ENCODE results near the gene NBEAL1.
"Not testable (repeated sequence)": the region's sequence is repeated elsewhere in the genome, so short reads cannot be mapped to it uniquely, and the experiment has no call there.

The NBEAL1 gene

GRCh38 chr2:203038586-203038985, 23.9 kb downstream of the NBEAL1 start:
- H3K4me1 ChIP-seq (ENCODE audit: control insufficient read depth, insufficient read depth, low read length) = no peaks in the 10 kb centered on the region
- H3K9me3 ChIP-seq (ENCODE audit: control insufficient read depth, insufficient read depth, low read length) = no peaks in the 10 kb centered on the region
- no peak overlapping the region for H3K9ac ChIP-seq (ENCODE audit: low read depth, low read length)
- no peaks in the 10 kb centered on the region for H3K27me3 ChIP-seq (ENCODE audit: control insufficient read depth, insufficient read depth, low read length)
- H3K27ac ChIP-seq (ENCODE audit: low read depth, low read length) = no peak overlapping the region
- no peak overlapping the region for H3K4me3 ChIP-seq (ENCODE audit: low read depth, low read length)
- no peaks in the 10 kb centered on the region; the same call in 1 of the 2 replicates for H3K36me3 ChIP-seq (ENCODE audit: control insufficient read depth, insufficient read depth, low read length)

- not testable (repeated sequence) for H3K9ac ChIP-seq (ENCODE audit: low read depth, low read length); H3K4me3 ChIP-seq (ENCODE audit: low read depth, low read length); H3K27ac ChIP-seq (ENCODE audit: low read depth, low read length)
These were observed 24.5 kb downstream of the NBEAL1 start for GRCh38 chr2:203039211-203039610.

GRCh38 chr2:203040966-203041521, 26.4 kb downstream of the NBEAL1 start:
- no peak overlapping the region for H3K9ac ChIP-seq (ENCODE audit: low read depth, low read length)
- H3K36me3 ChIP-seq (ENCODE audit: control insufficient read depth, insufficient read depth, low read length) = no peaks in the 10 kb centered on the region; the same call in 1 of the 2 replicates
- H3K4me3 ChIP-seq (ENCODE audit: low read depth, low read length) = no peak overlapping the region
- H3K27me3 ChIP-seq (ENCODE audit: control insufficient read depth, insufficient read depth, low read length) = no peaks in the 10 kb centered on the region
- H3K9me3 ChIP-seq (ENCODE audit: control insufficient read depth, insufficient read depth, low read length) = no peaks in the 10 kb centered on the region
- no peak overlapping the region for H3K27ac ChIP-seq (ENCODE audit: low read depth, low read length)
- no peaks in the 10 kb centered on the region for H3K4me1 ChIP-seq (ENCODE audit: control insufficient read depth, insufficient read depth, low read length)

More at GRCh38 chr2:203039211-203039610, 24.5 kb downstream of the NBEAL1 start:
- not testable (repeated sequence) for H3K9me3 ChIP-seq (ENCODE audit: control insufficient read depth, insufficient read depth, low read length); H3K27me3 ChIP-seq (ENCODE audit: control insufficient read depth, insufficient read depth, low read length); H3K4me1 ChIP-seq (ENCODE audit: control insufficient read depth, insufficient read depth, low read length); H3K36me3 ChIP-seq (ENCODE audit: control insufficient read depth, insufficient read depth, low read length)

GRCh38 chr2:203042178-203042577, 27.5 kb downstream of the NBEAL1 start:
- H3K9ac ChIP-seq (ENCODE audit: low read depth, low read length) = no peak overlapping the region
- H3K4me1 ChIP-seq (ENCODE audit: control insufficient read depth, insufficient read depth, low read length) = no peaks in the 10 kb centered on the region
- H3K27ac ChIP-seq (ENCODE audit: low read depth, low read length) = no peak overlapping the region
- no peak overlapping the region for H3K4me3 ChIP-seq (ENCODE audit: low read depth, low read length)
- no peaks in the 10 kb centered on the region; the same call in 1 of the 2 replicates for H3K36me3 ChIP-seq (ENCODE audit: control insufficient read depth, insufficient read depth, low read length)
- H3K9me3 ChIP-seq (ENCODE audit: control insufficient read depth, insufficient read depth, low read length) = no peaks in the 10 kb centered on the region
- no peaks in the 10 kb centered on the region for H3K27me3 ChIP-seq (ENCODE audit: control insufficient read depth, insufficient read depth, low read length)

GRCh38 chr2:203043226-203043625, 28.6 kb downstream of the NBEAL1 start:
- Histone ChIP-seq H3K4me3 (ENCODE audit: low read depth, low read length) (no peak overlapping the region), H3K27me3 (ENCODE audit: control insufficient read depth, insufficient read depth, low read length) (no peaks in the 10 kb centered on the region)

GRCh38 chr2:203045867-203046266, 31.2 kb downstream of the NBEAL1 start:
- no peaks in the 10 kb centered on the region for H3K9me3 ChIP-seq (ENCODE audit: control insufficient read depth, insufficient read depth, low read length)
- H3K4me3 ChIP-seq (ENCODE audit: low read depth, low read length) = no peak overlapping the region
- H3K27me3 ChIP-seq (ENCODE audit: control insufficient read depth, insufficient read depth, low read length) = no peaks in the 10 kb centered on the region
- H3K4me1 ChIP-seq (ENCODE audit: control insufficient read depth, insufficient read depth, low read length) = no peaks in the 10 kb centered on the region
- peaks cover 11% of the 10 kb centered on the region for H3K36me3 ChIP-seq (ENCODE audit: control insufficient read depth, insufficient read depth, low read length)
- no peak overlapping the region for H3K9ac ChIP-seq (ENCODE audit: low read depth, low read length)
- H3K27ac ChIP-seq (ENCODE audit: low read depth, low read length) = no peak overlapping the region

More at GRCh38 chr2:203043226-203043625, 28.6 kb downstream of the NBEAL1 start:
- no peaks in the 10 kb centered on the region for H3K9me3 ChIP-seq (ENCODE audit: control insufficient read depth, insufficient read depth, low read length)
- H3K9ac ChIP-seq (ENCODE audit: low read depth, low read length) = no peak overlapping the region
- H3K36me3 ChIP-seq (ENCODE audit: control insufficient read depth, insufficient read depth, low read length) = no peaks in the 10 kb centered on the region; the same call in 1 of the 2 replicates
- H3K27ac ChIP-seq (ENCODE audit: low read depth, low read length) = no peak overlapping the region
- H3K4me1 ChIP-seq (ENCODE audit: control insufficient read depth, insufficient read depth, low read length) = no peaks in the 10 kb centered on the region

GRCh38 chr2:203052539-203052938, 37.9 kb downstream of the NBEAL1 start:
- no peak overlapping the region for H3K9ac ChIP-seq (ENCODE audit: low read depth, low read length)
- H3K27ac ChIP-seq (ENCODE audit: low read depth, low read length) = no peak overlapping the region

DNA sequence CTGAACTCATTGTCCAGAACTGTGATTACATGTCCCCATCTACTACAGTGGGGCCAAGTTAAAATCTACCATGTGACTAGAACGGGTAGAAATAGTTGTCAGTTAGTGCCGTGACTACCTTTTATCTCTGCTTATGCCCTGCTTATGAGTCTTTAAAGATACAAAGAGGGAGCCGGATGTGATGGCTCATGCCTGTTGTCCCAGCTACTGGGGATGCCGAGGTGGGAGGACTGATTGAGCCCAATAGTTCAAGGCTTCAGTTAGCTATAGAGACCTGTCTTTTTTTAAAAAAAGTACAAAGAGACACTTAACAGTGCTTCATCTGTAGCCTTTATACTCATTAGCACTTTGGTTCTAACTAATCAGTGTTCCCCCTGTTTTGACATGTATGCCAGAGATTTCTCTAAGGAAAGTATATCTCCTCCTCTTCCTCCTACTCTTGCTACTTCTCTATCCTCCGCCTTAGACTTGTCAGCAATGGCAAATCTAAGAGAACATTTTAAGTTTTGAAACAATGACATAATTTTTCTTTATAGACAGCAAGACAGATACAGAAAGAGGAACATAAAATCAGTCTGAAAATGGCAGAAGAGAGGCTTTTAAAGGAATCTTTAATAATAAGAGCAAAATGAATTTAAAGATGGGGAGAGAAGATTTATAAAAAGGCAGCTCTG, 45.0 kb downstream of the NBEAL1 start:
- Histone ChIP-seq H3K4me3 (ENCODE audit: low read depth, low read length) (no peak overlapping the region), H3K4me1 (ENCODE audit: control insufficient read depth, insufficient read depth, low read length) (peaks cover 19% of the 10 kb centered on the region), H3K9ac (ENCODE audit: low read depth, low read length) (no peak overlapping the region), H3K27ac (ENCODE audit: low read depth, low read length) (no peak overlapping the region), H3K27me3 (ENCODE audit: control insufficient read depth, insufficient read depth, low read length) (no peaks in the 10 kb centered on the region), H3K9me3 (ENCODE audit: control insufficient read depth, insufficient read depth, low read length) (no peaks in the 10 kb centered on the region), H3K36me3 (ENCODE audit: control insufficient read depth, insufficient read depth, low read length) (peaks cover 11% of the 10 kb centered on the region)

More at GRCh38 chr2:203052539-203052938, 37.9 kb downstream of the NBEAL1 start:
- peaks cover 11% of the 10 kb centered on the region for H3K36me3 ChIP-seq (ENCODE audit: control insufficient read depth, insufficient read depth, low read length)
- H3K4me3 ChIP-seq (ENCODE audit: low read depth, low read length) = no peak overlapping the region
- H3K4me1 ChIP-seq (ENCODE audit: control insufficient read depth, insufficient read depth, low read length) = no peaks in the 10 kb centered on the region
- H3K9me3 ChIP-seq (ENCODE audit: control insufficient read depth, insufficient read depth, low read length) = no peaks in the 10 kb centered on the region
- no peaks in the 10 kb centered on the region for H3K27me3 ChIP-seq (ENCODE audit: control insufficient read depth, insufficient read depth, low read length)

DNA sequence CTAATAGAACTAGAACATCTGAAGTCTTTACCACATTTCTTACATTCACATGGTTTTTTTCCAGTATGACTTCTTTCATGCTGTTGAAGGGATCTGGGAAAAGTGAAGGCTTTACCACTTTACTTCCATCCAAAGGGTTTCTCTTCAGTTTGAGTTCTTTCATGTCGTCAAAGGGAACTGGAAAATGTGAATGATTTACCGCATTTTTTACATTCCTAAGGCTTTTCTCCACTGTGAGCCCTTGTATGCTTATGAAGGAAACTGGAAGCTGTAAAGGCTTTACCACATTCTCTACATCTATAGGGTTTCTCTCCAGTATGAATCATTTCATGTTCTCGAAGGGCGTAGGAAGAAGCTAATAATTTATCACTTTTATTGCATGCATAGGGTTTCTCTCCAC, 46.7 kb downstream of the NBEAL1 start:
- Histone ChIP-seq H3K4me1 (ENCODE audit: control insufficient read depth, insufficient read depth, low read length) (peaks cover 19% of the 10 kb centered on the region), H3K9me3 (ENCODE audit: control insufficient read depth, insufficient read depth, low read length) (peaks cover 10% of the 10 kb centered on the region; the same call in 1 of the 2 replicates), H3K27ac (ENCODE audit: low read depth, low read length) (peak overlapping the region; percentile 67), H3K27me3 (ENCODE audit: control insufficient read depth, insufficient read depth, low read length) (no peaks in the 10 kb centered on the region), H3K9ac (ENCODE audit: low read depth, low read length) (no peak overlapping the region), H3K4me3 (ENCODE audit: low read depth, low read length) (peak overlapping the region; percentile 13; the same call in 1 of the 2 replicates), H3K36me3 (ENCODE audit: control insufficient read depth, insufficient read depth, low read length) (peaks cover 11% of the 10 kb centered on the region)

DNA sequence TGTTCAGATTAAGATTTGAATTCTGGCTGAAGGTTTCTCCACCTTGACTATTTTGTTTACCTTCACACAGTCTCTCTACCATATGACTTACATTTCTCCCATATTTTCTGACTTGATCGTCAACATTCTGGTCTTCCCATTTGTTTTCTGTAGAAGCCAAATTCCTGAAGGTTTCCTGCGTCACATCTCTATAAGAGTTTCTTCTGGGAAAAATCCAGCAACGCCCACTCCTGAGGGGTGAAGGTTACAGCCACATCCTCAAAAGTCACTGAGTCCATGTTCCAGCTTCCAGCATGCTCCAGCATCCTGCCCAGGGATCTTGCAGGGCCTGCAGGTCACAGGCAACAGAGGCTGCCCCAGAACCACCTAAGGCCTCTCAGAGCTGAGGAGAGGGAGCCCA, 47.5 kb downstream of the NBEAL1 start:
- peaks cover 11% of the 10 kb centered on the region for H3K36me3 ChIP-seq (ENCODE audit: control insufficient read depth, insufficient read depth, low read length)
- H3K9me3 ChIP-seq (ENCODE audit: control insufficient read depth, insufficient read depth, low read length) = peaks cover 11% of the 10 kb centered on the region
- H3K9ac ChIP-seq (ENCODE audit: low read depth, low read length) = no peak overlapping the region
- H3K27ac ChIP-seq (ENCODE audit: low read depth, low read length) = no peak overlapping the region
- H3K27me3 ChIP-seq (ENCODE audit: control insufficient read depth, insufficient read depth, low read length) = no peaks in the 10 kb centered on the region
- H3K4me1 ChIP-seq (ENCODE audit: control insufficient read depth, insufficient read depth, low read length) = peaks cover 19% of the 10 kb centered on the region
- no peak overlapping the region for H3K4me3 ChIP-seq (ENCODE audit: low read depth, low read length)

GRCh38 chr2:203066519-203067091, 51.9 kb downstream of the NBEAL1 start:
- H3K36me3 ChIP-seq (ENCODE audit: control insufficient read depth, insufficient read depth, low read length) = peaks cover 15% of the 10 kb centered on the region
- H3K4me3 ChIP-seq (ENCODE audit: low read depth, low read length); H3K27ac ChIP-seq (ENCODE audit: low read depth, low read length); H3K4me1 ChIP-seq (ENCODE audit: control insufficient read depth, insufficient read depth, low read length); H3K27me3 ChIP-seq (ENCODE audit: control insufficient read depth, insufficient read depth, low read length); H3K9ac ChIP-seq (ENCODE audit: low read depth, low read length): not testable (repeated sequence)
- peaks cover 20% of the 10 kb centered on the region for H3K9me3 ChIP-seq (ENCODE audit: control insufficient read depth, insufficient read depth, low read length)

All from HUES48 (cell line).